ENCODE results near the gene SPOP. TPM values are rescaled to one million over a fixed set of nuclear protein-coding genes. Genes with fewer than 3 reads are reported as not detected.
A peak's percentile ranks its signal among the peaks of the same experiment; 100 is the strongest.

SPOP gene
- total and polyA plus RNA-seq, 9 of the 15 experiments (the other 6 are each of a cell fraction or from before 2014, with no cell fraction given), result 34.2 to 65.9 (median 39.7) TPM

DNA sequence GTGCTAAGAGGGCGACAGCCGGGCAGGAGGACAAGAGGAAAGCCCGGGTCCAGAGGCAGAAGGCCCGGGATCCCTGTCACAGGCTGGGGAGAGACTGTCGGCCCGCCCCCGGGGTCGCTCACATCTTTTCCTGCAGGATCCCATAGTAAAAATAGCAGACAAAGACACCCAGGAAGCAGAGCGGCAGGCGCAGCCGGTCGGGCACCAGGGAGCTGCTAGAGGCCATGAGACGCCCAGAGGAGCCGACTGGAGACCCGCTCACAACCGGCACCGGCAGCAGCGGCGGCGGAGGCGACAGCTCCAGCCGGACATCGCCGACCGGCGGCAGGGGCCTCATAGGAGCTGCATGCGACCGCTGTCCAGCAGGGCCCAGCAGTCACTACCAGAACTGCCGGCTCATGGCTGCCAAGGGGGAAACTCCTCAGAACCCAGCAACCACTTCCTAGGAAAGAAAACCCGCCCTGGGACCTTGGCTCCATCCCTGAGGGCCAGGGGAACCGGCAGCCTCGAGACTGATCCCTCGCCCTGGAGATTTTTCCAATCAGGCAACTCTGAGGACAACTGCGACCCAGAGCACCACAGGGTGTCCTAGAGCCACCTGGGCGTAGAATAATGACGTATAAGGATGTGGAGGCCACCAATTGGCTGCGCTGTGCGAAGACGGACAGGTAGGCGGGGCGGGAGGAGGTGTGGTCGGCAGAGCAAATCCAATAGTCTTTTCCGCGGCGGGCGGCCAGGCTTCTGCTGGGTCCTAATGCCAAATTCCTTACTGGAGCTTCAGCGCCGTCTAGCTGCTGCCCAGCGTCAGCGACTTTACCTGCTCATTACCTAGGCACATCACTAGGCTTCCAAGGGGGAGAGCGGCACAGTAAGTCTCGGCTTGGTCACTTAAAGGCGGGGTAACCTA lies 30.0 kb upstream of the SPOP start, which contains the start of gene SLC35B1 (continued):
- TF ChIP-seq SIN3A (IDR thresholded peaks at IDR 0.05; ENCODE audit: borderline replicate concordance in 2 of 2, control insufficient read depth in 1 of 2, low read depth in 2 of 2, low read length in 2 of 2) (peak; percentile 56 to 94; a peak in 3 of 4 replicates), CAMTA2 (CRISPR knock-in tag; conservative IDR thresholded peaks at IDR 0.05) (no peak), TCF3 (CRISPR knock-in tag; IDR thresholded peaks at IDR 0.05) (no peak; the same call in 1 of the 2 replicates), SOX6 (IDR thresholded peaks at IDR 0.05) (peak; percentile 71; the same call in 1 of the 2 replicates), POLR2AphosphoS5 (IDR thresholded peaks at IDR 0.05; ENCODE audit: control insufficient read depth, insufficient read depth, low read depth, low read length) (peak; percentile 56), GATA2 (CRISPR knock-in tag; IDR thresholded peaks at IDR 0.05) (no peak), KLF13 (tag; IDR thresholded peaks at IDR 0.05; ENCODE audit: borderline replicate concordance, low read depth) (peak; percentile 78; the same call in 1 of the 2 replicates), CEBPG (CRISPR knock-in tag; IDR thresholded peaks at IDR 0.05) (no peak), CEBPG (tag; conservative IDR thresholded peaks at IDR 0.05 in 1 of 2, IDR thresholded peaks at IDR 0.05 in 1 of 2) (no peak), SMARCB1 (IDR thresholded peaks at IDR 0.05; ENCODE audit: insufficient read length, low read depth) (no peak), EGR1 (conservative IDR thresholded peaks at IDR 0.05) (0 out of 2 replicates have a peak, but pooled peaks have one; percentile 25), KAT8 (IDR thresholded peaks at IDR 0.05; ENCODE audit: low read depth) (0 out of 2 replicates have a peak, but pooled peaks have one; percentile 35), SAP30 (IDR thresholded peaks at IDR 0.05; ENCODE audit: borderline replicate concordance, insufficient read depth, low read depth, low read length, poor library complexity, severe bottlenecking) (peak; percentile 90), TEAD1 (CRISPR knock-in tag; IDR thresholded peaks at IDR 0.05) (peak; percentile 81 to 99), MCM7 (IDR thresholded peaks at IDR 0.05) (no peak)
- TF ChIP-seq, protein P1, sequence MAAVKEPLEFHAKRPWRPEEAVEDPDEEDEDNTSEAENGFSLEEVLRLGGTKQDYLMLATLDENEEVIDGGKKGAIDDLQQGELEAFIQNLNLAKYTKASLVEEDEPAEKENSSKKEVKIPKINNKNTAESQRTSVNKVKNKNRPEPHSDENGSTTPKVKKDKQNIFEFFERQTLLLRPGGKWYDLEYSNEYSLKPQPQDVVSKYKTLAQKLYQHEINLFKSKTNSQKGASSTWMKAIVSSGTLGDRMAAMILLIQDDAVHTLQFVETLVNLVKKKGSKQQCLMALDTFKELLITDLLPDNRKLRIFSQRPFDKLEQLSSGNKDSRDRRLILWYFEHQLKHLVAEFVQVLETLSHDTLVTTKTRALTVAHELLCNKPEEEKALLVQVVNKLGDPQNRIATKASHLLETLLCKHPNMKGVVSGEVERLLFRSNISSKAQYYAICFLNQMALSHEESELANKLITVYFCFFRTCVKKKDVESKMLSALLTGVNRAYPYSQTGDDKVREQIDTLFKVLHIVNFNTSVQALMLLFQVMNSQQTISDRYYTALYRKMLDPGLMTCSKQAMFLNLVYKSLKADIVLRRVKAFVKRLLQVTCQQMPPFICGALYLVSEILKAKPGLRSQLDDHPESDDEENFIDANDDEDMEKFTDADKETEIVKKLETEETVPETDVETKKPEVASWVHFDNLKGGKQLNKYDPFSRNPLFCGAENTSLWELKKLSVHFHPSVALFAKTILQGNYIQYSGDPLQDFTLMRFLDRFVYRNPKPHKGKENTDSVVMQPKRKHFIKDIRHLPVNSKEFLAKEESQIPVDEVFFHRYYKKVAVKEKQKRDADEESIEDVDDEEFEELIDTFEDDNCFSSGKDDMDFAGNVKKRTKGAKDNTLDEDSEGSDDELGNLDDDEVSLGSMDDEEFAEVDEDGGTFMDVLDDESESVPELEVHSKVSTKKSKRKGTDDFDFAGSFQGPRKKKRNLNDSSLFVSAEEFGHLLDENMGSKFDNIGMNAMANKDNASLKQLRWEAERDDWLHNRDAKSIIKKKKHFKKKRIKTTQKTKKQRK (IDR thresholded peaks at IDR 0.05; ENCODE audit: borderline replicate concordance, low read depth, low read length), result no peak
- TF ChIP-seq, protein P2, sequence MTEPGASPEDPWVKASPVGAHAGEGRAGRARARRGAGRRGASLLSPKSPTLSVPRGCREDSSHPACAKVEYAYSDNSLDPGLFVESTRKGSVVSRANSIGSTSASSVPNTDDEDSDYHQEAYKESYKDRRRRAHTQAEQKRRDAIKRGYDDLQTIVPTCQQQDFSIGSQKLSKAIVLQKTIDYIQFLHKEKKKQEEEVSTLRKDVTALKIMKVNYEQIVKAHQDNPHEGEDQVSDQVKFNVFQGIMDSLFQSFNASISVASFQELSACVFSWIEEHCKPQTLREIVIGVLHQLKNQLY (CRISPR knock-in tag; conservative IDR thresholded peaks at IDR 0.05), result no peak
- TF ChIP-seq, protein P3, sequence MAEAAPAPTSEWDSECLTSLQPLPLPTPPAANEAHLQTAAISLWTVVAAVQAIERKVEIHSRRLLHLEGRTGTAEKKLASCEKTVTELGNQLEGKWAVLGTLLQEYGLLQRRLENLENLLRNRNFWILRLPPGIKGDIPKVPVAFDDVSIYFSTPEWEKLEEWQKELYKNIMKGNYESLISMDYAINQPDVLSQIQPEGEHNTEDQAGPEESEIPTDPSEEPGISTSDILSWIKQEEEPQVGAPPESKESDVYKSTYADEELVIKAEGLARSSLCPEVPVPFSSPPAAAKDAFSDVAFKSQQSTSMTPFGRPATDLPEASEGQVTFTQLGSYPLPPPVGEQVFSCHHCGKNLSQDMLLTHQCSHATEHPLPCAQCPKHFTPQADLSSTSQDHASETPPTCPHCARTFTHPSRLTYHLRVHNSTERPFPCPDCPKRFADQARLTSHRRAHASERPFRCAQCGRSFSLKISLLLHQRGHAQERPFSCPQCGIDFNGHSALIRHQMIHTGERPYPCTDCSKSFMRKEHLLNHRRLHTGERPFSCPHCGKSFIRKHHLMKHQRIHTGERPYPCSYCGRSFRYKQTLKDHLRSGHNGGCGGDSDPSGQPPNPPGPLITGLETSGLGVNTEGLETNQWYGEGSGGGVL (CRISPR knock-in tag; IDR thresholded peaks at IDR 0.05), result no peak
- TF ChIP-seq, protein P4, sequence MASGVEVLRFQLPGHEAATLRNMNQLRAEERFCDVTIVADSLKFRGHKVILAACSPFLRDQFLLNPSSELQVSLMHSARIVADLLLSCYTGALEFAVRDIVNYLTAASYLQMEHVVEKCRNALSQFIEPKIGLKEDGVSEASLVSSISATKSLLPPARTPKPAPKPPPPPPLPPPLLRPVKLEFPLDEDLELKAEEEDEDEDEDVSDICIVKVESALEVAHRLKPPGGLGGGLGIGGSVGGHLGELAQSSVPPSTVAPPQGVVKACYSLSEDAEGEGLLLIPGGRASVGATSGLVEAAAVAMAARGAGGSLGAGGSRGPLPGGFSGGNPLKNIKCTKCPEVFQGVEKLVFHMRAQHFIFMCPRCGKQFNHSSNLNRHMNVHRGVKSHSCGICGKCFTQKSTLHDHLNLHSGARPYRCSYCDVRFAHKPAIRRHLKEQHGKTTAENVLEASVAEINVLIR (CRISPR knock-in tag; IDR thresholded peaks at IDR 0.05), result peak; percentile 95
